Measurements from ENCODE around the gene KCNIP1.

Gene KCNIP1

DNA sequence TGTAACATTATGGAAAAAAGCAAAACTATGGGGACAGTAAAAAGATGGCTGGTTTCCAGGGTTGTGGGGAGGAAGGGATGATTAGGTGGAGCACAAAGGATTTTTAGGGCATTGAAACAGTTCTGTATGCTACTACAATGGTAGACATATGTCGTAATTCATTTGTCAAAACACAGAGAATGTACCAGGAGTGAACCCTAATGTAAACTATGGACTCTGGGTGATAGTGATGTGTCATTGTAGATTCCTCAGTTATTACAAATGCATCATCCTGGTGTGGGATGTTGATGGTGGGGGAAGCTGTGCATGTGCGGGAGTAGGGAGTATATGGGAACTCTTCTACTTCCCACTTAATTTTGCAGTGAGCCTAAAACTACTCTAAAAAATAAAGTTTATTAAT is 144.7 kb downstream of the KCNIP1 start:
- H3K79me2 ChIP-seq (ENCODE audit: insufficient read depth, low read length): no peaks in the 10 kb centered on the region
- H3F3A ChIP-seq (ENCODE audit: insufficient read depth): no peaks in the 10 kb centered on the region
- H2AFZ ChIP-seq (ENCODE audit: low read depth, low read length, severe bottlenecking): no peak overlapping the region
- no peaks in the 10 kb centered on the region for H3K36me3 ChIP-seq (ENCODE audit: low read length)
- H3K9ac ChIP-seq (ENCODE audit: low read length): no peak overlapping the region
- TF ChIP-seq EZH2phosphoT487 (conservative IDR thresholded peaks at IDR 0.05; ENCODE audit: low read length) (no peak), CTCF (IDR thresholded peaks at IDR 0.05; ENCODE audit: insufficient read depth, low read length, poor library complexity, severe bottlenecking) (no peak)
- no peak overlapping the region for H3K4me2 ChIP-seq (ENCODE audit: low read depth, low read length, poor library complexity, severe bottlenecking)
- H3K9me3 ChIP-seq (ENCODE audit: insufficient read depth, low read length): no peaks in the 10 kb centered on the region
- H3K27ac ChIP-seq (ENCODE audit: low read depth, low read length): no peak overlapping the region
- no peaks in the 10 kb centered on the region for H3K27me3 ChIP-seq (ENCODE audit: low read length)
- H4K20me1 ChIP-seq (ENCODE audit: low read depth, low read length): no peaks in the 10 kb centered on the region
- H3K4me3 ChIP-seq (ENCODE audit: insufficient read depth, low read length, poor library complexity, severe bottlenecking): no peak overlapping the region
- H3K9me2 ChIP-seq (replicated peaks; ENCODE audit: insufficient read depth, low read length): no peaks in the 10 kb centered on the region

GRCh38 chr5:170650850-170651249 is 147.0 kb downstream of the KCNIP1 start:
- no peaks in the 10 kb centered on the region for H3K36me3 ChIP-seq (ENCODE audit: low read length)
- H3K27me3 ChIP-seq (ENCODE audit: low read length): no peaks in the 10 kb centered on the region
- no peaks in the 10 kb centered on the region for H3F3A ChIP-seq (ENCODE audit: insufficient read depth)
- H2AFZ ChIP-seq (ENCODE audit: low read depth, low read length, severe bottlenecking): no peak overlapping the region
- H3K9ac ChIP-seq (ENCODE audit: low read length): no peak overlapping the region
- H3K79me2 ChIP-seq (ENCODE audit: insufficient read depth, low read length): no peaks in the 10 kb centered on the region
- H3K9me2 ChIP-seq (replicated peaks; ENCODE audit: insufficient read depth, low read length): no peaks in the 10 kb centered on the region
- H3K27ac ChIP-seq (ENCODE audit: low read depth, low read length): no peak overlapping the region
- no peaks in the 10 kb centered on the region for H4K20me1 ChIP-seq (ENCODE audit: low read depth, low read length)
- TF ChIP-seq EZH2phosphoT487 (conservative IDR thresholded peaks at IDR 0.05; ENCODE audit: low read length): no peak
- no peak for TF ChIP-seq CTCF (IDR thresholded peaks at IDR 0.05; ENCODE audit: insufficient read depth, low read length, poor library complexity, severe bottlenecking)
- no peak overlapping the region for H3K4me2 ChIP-seq (ENCODE audit: low read depth, low read length, poor library complexity, severe bottlenecking)
- no peak overlapping the region for H3K4me3 ChIP-seq (ENCODE audit: insufficient read depth, low read length, poor library complexity, severe bottlenecking)
- no peaks in the 10 kb centered on the region for H3K9me3 ChIP-seq (ENCODE audit: insufficient read depth, low read length)

- H3K27me3 ChIP-seq (ENCODE audit: low read length): no peaks in the 10 kb centered on the region
- no peak overlapping the region for H2AFZ ChIP-seq (ENCODE audit: low read depth, low read length, severe bottlenecking)
- H4K20me1 ChIP-seq (ENCODE audit: low read depth, low read length): no peaks in the 10 kb centered on the region
- H3K9me3 ChIP-seq (ENCODE audit: insufficient read depth, low read length): no peaks in the 10 kb centered on the region
- H3K9me2 ChIP-seq (replicated peaks; ENCODE audit: insufficient read depth, low read length): no peaks in the 10 kb centered on the region
- no peaks in the 10 kb centered on the region for H3K36me3 ChIP-seq (ENCODE audit: low read length)
- no peak overlapping the region for H3K4me3 ChIP-seq (ENCODE audit: insufficient read depth, low read length, poor library complexity, severe bottlenecking)
- H3K79me2 ChIP-seq (ENCODE audit: insufficient read depth, low read length): no peaks in the 10 kb centered on the region
- H3F3A ChIP-seq (ENCODE audit: insufficient read depth): no peaks in the 10 kb centered on the region
- no peak overlapping the region for H3K27ac ChIP-seq (ENCODE audit: low read depth, low read length)
- no peak overlapping the region for H3K9ac ChIP-seq (ENCODE audit: low read length)
- TF ChIP-seq EZH2phosphoT487 (conservative IDR thresholded peaks at IDR 0.05; ENCODE audit: low read length): no peak
- TF ChIP-seq CTCF (IDR thresholded peaks at IDR 0.05; ENCODE audit: insufficient read depth, low read length, poor library complexity, severe bottlenecking): no peak
- no peak overlapping the region for H3K4me2 ChIP-seq (ENCODE audit: low read depth, low read length, poor library complexity, severe bottlenecking)
Measured at GRCh38 chr5:170651604-170652277, 147.9 kb downstream of the KCNIP1 start.

All from SU-DHL-6 (cell line).